ENCODE data around the gene CCRL2.
"Not testable (repeated sequence)": the region's sequence is repeated elsewhere in the genome, so short reads cannot be mapped to it uniquely, and the experiment has no call there.

CCRL2 gene

GRCh38 chr3:46406443-46406787 lies 644 bp upstream of the CCRL2 start:
- DNase-seq, result no peak

GRCh38 chr3:46407970-46408369 lies 911 bp downstream of the CCRL2 start:
- DNase-seq, result no peak

GRCh38 chr3:46408853-46409252 lies 1.8 kb downstream of the CCRL2 start:
- no peak for DNase-seq

- no peak for DNase-seq
Measured at GRCh38 chr3:46409739-46410489, 2.9 kb downstream of the CCRL2 start.

- DNase-seq, result no peak
Measured at GRCh38 chr3:46410669-46411068, 3.6 kb downstream of the CCRL2 start.

GRCh38 chr3:46411271-46411670 lies 4.2 kb downstream of the CCRL2 start:
- DNase-seq, result no peak

GRCh38 chr3:46412786-46413298 lies 5.8 kb downstream of the CCRL2 start:
- no peak for DNase-seq

- no peak for DNase-seq
Measured at GRCh38 chr3:46413951-46414350, 6.9 kb downstream of the CCRL2 start.

GRCh38 chr3:46414739-46415138 lies 7.7 kb downstream of the CCRL2 start:
- DNase-seq, result no peak

GRCh38 chr3:46416125-46416810 lies 9.2 kb downstream of the CCRL2 start:
- no peak for DNase-seq

- no peak for DNase-seq
Measured at GRCh38 chr3:46416811-46417510, 9.9 kb downstream of the CCRL2 start.

GRCh38 chr3:46417841-46418611 lies 11.0 kb downstream of the CCRL2 start:
- DNase-seq, result no peak

GRCh38 chr3:46419816-46420215 lies 12.8 kb downstream of the CCRL2 start:
- no peak for DNase-seq

GRCh38 chr3:46420931-46421330 lies 13.9 kb downstream of the CCRL2 start:
- DNase-seq, result no peak

GRCh38 chr3:46422617-46423016 lies 15.6 kb downstream of the CCRL2 start:
- DNase-seq, result no peak

- DNase-seq, result no peak
Measured at GRCh38 chr3:46423588-46423987, 16.5 kb downstream of the CCRL2 start.

GRCh38 chr3:46426476-46426875 lies 19.4 kb downstream of the CCRL2 start:
- DNase-seq, result not testable (repeated sequence)

- not testable (repeated sequence) for DNase-seq
Measured at GRCh38 chr3:46427404-46427803, 20.3 kb downstream of the CCRL2 start.

- DNase-seq, result no peak
Measured at GRCh38 chr3:46427916-46428833, 21.1 kb downstream of the CCRL2 start.

- DNase-seq, result no peak
Measured at GRCh38 chr3:46429250-46429649, 22.2 kb downstream of the CCRL2 start.

- no peak for DNase-seq
Measured at GRCh38 chr3:46429671-46430070, 22.6 kb downstream of the CCRL2 start.

- DNase-seq, result not testable (repeated sequence)
Measured at GRCh38 chr3:46430879-46431278, 23.8 kb downstream of the CCRL2 start.

Measured in activated T-cell treated with anti-CD3 and anti-CD28 coated beads for 4 hours (primary cell).